GM23338 (cell line): ENCODE results near the gene COL4A1. TPM values are rescaled to one million over a fixed set of nuclear protein-coding genes. Genes with fewer than 3 reads are reported as not detected.
A peak's percentile ranks its signal among the peaks of the same experiment; 100 is the strongest.

Source experiments
- ATAC-seq: fragments of 200-7000 bp; cut with Tn5 transposase; 3 replicates; pipeline ENCODE4 v1.9.1; 2020
- DNase-seq: peaks from one replicate; pipeline ENCODE4 v3.0.0-alpha.2; 2015; ENCODE audit warnings: low spot score
- H2AFZ ChIP-seq: fragments of 200-600 bp; sonication (generic); 2 replicates; pipeline ENCODE4 v1.8.0; 2016; ENCODE audit warnings: antibody characterized with exemption, mild to moderate bottlenecking, moderate library complexity
- H3F3A ChIP-seq: fragments of 200-600 bp; sonication (generic); replicated peaks from 2 replicates; pipeline ENCODE4 v1.8.0; 2017; ENCODE audit warnings: antibody characterized with exemption, mixed run types, low read depth
- H3K27ac ChIP-seq: fragments of 200-600 bp; sonication (generic); 2 replicates; pipeline ENCODE4 v1.6.1; 2016; ENCODE audit warnings: low read depth
- H3K27me3 ChIP-seq: fragments of 200-600 bp; sonication (generic); 2 replicates; pipeline ENCODE4 v1.8.0; 2016; ENCODE audit warnings: mild to moderate bottlenecking, mixed run types, moderate library complexity; ENCODE audit not compliant: insufficient read depth
- H3K36me3 ChIP-seq: fragments of 200-600 bp; sonication (generic); 2 replicates; pipeline ENCODE4 v1.8.0; 2016; ENCODE audit warnings: mild to moderate bottlenecking; ENCODE audit not compliant: insufficient read depth
- H3K4me1 ChIP-seq: fragments of 200-600 bp; sonication (generic); 2 replicates; pipeline ENCODE4 v1.8.0; 2016; ENCODE audit warnings: mild to moderate bottlenecking, moderate library complexity; ENCODE audit not compliant: insufficient read depth
- H3K4me2 ChIP-seq: fragments of 200-600 bp; sonication (generic); 2 replicates; pipeline ENCODE4 v1.7.1; 2017; ENCODE audit warnings: mixed run types
- H3K4me3 ChIP-seq: fragments of 200-600 bp; sonication (generic); 2 replicates; pipeline ENCODE4 v1.6.1; 2016; ENCODE audit warnings: mixed run types
- H3K79me2 ChIP-seq: fragments of 200-600 bp; sonication (generic); replicated peaks from 2 replicates; pipeline ENCODE4 v1.8.0; 2017; ENCODE audit warnings: mild to moderate bottlenecking; ENCODE audit not compliant: insufficient read depth
- H3K9me2 ChIP-seq: fragments of 200-600 bp; sonication (generic); 2 replicates; pipeline ENCODE4 v1.8.0; 2017; ENCODE audit not compliant: insufficient read depth
- H4K20me1 ChIP-seq: fragments of 200-600 bp; sonication (generic); replicated peaks from 2 replicates; pipeline ENCODE4 v1.8.0; 2017; ENCODE audit warnings: mild to moderate bottlenecking; ENCODE audit not compliant: insufficient read depth
- H3K27ac Mint-ChIP-seq: 2 replicates; pipeline ENCODE4 v1.8.0; 2020; ENCODE audit warnings: inconsistent platforms, mild to moderate bottlenecking, moderate library complexity, mixed read lengths
- H3K27me3 Mint-ChIP-seq: 3 replicates; pipeline ENCODE4 v1.8.0; 2022; ENCODE audit warnings: low read depth, mild to moderate bottlenecking, moderate library complexity, mixed read lengths, inconsistent platforms; ENCODE audit not compliant: insufficient read depth, poor library complexity
- H3K36me3 Mint-ChIP-seq: 3 replicates; pipeline ENCODE4 v1.8.0; 2021; ENCODE audit warnings: low read depth, mild to moderate bottlenecking, inconsistent platforms, moderate library complexity, mixed read lengths
- H3K4me1 Mint-ChIP-seq: 3 replicates; pipeline ENCODE4 v1.8.0; 2020; ENCODE audit warnings: mild to moderate bottlenecking, inconsistent platforms, mixed read lengths
- H3K4me3 Mint-ChIP-seq: 3 replicates; pipeline ENCODE4 v1.8.0; 2021; ENCODE audit warnings: moderate library complexity, mild to moderate bottlenecking, inconsistent platforms, mixed read lengths
- H3K9me3 Mint-ChIP-seq: 3 replicates; pipeline ENCODE4 v1.8.0; 2020; ENCODE audit warnings: moderate library complexity, mild to moderate bottlenecking, inconsistent platforms, mixed read lengths
- CREB1 ChIP-seq: fragments of 250-450 bp; sonication (Bioruptor Pico); IDR thresholded peaks from 2 replicates; pipeline ENCODE4 v1.5.0; 2020; ENCODE audit warnings: low read depth, mild to moderate bottlenecking, moderate library complexity
- CTCF ChIP-seq, 2 experiments: fragments of 200-600 bp in 1 of 2; sonication (generic) in 1 of 2; conservative IDR thresholded peaks; 2 replicates each; pipeline versions ENCODE4 v1.5.1 to v1.6.1; 2016 to 2017; ENCODE audit warnings: antibody characterized with exemption in 2 of 2, low read depth in 2 of 2, mild to moderate bottlenecking in 2 of 2, moderate library complexity in 1 of 2
- EZH2 ChIP-seq: fragments of 200-600 bp; sonication (generic); IDR thresholded peaks from one replicate; pipeline ENCODE4 v1.8.0; 2017; ENCODE audit warnings: antibody characterized with exemption, mild to moderate bottlenecking, low read depth; ENCODE audit not compliant: unreplicated experiment
- EZH2phosphoT487 ChIP-seq: fragments of 200-600 bp; sonication (generic); IDR thresholded peaks from one replicate; pipeline ENCODE4 v1.8.1; 2018; ENCODE audit warnings: antibody characterized with exemption; ENCODE audit not compliant: unreplicated experiment
- JUNB ChIP-seq: IDR thresholded peaks from one replicate; pipeline ENCODE4 v1.6.1; 2016; ENCODE audit warnings: antibody characterized with exemption; ENCODE audit not compliant: unreplicated experiment
- NANOG ChIP-seq: IDR thresholded peaks from 2 replicates; pipeline ENCODE4 v1.6.1; 2016; ENCODE audit warnings: antibody characterized with exemption, borderline replicate concordance
- POLR2AphosphoS5 ChIP-seq: IDR thresholded peaks from 2 replicates; pipeline ENCODE4 v1.6.1; 2016; ENCODE audit warnings: antibody characterized with exemption, low read depth
- ZNF114 ChIP-seq: fragments of 250-450 bp; sonication (Bioruptor Pico); IDR thresholded peaks from 2 replicates; pipeline ENCODE4 v1.5.0; 2020; ENCODE audit warnings: mild to moderate bottlenecking, moderate library complexity
- ZNF331 ChIP-seq: fragments of 250-450 bp; sonication (Bioruptor Pico); IDR thresholded peaks from 2 replicates; pipeline ENCODE4 v1.5.0; 2020; ENCODE audit warnings: low read depth, mild to moderate bottlenecking, moderate library complexity
- polyA plus RNA-seq: library from polyadenylated mRNA; unstranded; fragments of >200 nt; fragmentation: Nextera tagmentation; extraction: Ambion mirVana; gene quantifications from 2 replicates; pipeline ENCODE4 v1.2.1, GENCODE V29; 2016
- total RNA-seq: library from RNA; depleted of rRNA; stranded (reverse); fragments of >200 nt; shearing (Covaris generic); gene quantifications from 2 replicates; pipeline ENCODE4 v1.2.3, GENCODE V29; 2014
- TF ChIP-seq, protein P1 (sequence below): fragments of 250-450 bp; sonication (Bioruptor Pico); IDR thresholded peaks from 2 replicates; pipeline ENCODE4 v1.5.0; 2020; ENCODE audit warnings: mild to moderate bottlenecking, moderate library complexity

COL4A1 gene
- total and polyA plus RNA-seq, 2 experiments from 2014 or later = 39.1 to 110 TPM

GRCh38 chr13:110289661-110290060 is 17.3 kb downstream of the COL4A1 start:
- no peaks in the 10 kb centered on the region; the same call in 1 of the 2 replicates for H4K20me1 ChIP-seq
- H3K4me1 ChIP-seq = no peaks in the 10 kb centered on the region
- Mint-ChIP-seq H3K27me3 (peaks cover 8% of the 10 kb centered on the region), H3K36me3 (peaks cover 6% of the 10 kb centered on the region; the same call in 2 of the 3 replicates), H3K27ac (no peak overlapping the region), H3K4me1 (peaks cover 5% of the 10 kb centered on the region; the same call in 1 of the 3 replicates), H3K4me3 (no peak overlapping the region), H3K9me3 (no peaks in the 10 kb centered on the region; the same call in 2 of the 3 replicates)
- no peak for DNase-seq
- H3K4me3 ChIP-seq = no peak overlapping the region
- H3K79me2 ChIP-seq = peaks cover 7% of the 10 kb centered on the region
- no peaks in the 10 kb centered on the region for H3K27me3 ChIP-seq
- TF ChIP-seq EZH2 (no peak), CTCF (conservative IDR thresholded peaks at IDR 0.05; ENCODE audit: low read depth in 2 of 2) (peak in 1 of 2 experiments; percentile 23; a peak in 1 of 4 replicates), ZNF114 (CRISPR knock-in tag) (no peak)
- no peaks in the 10 kb centered on the region; the same call in 1 of the 2 replicates for H3K9me2 ChIP-seq
- no peak overlapping the region for H2AFZ ChIP-seq
- no peak overlapping the region for H3K27ac ChIP-seq
- no peaks in the 10 kb centered on the region for H3F3A ChIP-seq
- ATAC-seq = no peak
- H3K4me2 ChIP-seq = no peak overlapping the region
- no peaks in the 10 kb centered on the region for H3K36me3 ChIP-seq

DNA sequence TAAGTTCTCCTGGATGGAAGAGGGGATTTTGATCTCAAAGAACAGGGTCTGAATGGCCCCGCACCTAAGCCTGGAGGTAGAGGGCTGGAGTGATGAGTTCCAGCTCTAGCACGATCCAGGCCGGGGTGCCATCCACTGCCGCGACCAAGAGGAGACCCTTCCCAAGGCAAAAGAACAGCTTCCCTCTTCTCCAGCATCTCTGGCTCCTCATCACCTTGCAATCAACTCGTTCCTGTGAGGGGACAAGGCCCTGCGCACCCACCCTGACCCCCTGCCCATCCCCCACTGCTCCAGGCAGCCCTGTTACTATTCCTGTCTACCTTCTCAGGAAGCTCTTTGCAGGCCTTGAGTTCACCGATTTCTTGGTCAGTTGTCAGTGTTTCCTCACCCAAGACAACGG is 17.8 kb downstream of the COL4A1 start:
- Mint-ChIP-seq H3K27me3 (peaks cover 8% of the 10 kb centered on the region), H3K4me3 (no peak overlapping the region), H3K4me1 (peaks cover 5% of the 10 kb centered on the region; the same call in 1 of the 3 replicates), H3K27ac (no peak overlapping the region), H3K36me3 (peaks cover 6% of the 10 kb centered on the region; the same call in 2 of the 3 replicates), H3K9me3 (no peaks in the 10 kb centered on the region; the same call in 2 of the 3 replicates)
- H4K20me1 ChIP-seq = no peaks in the 10 kb centered on the region; the same call in 1 of the 2 replicates
- ATAC-seq (no peak), DNase-seq (no peak)
- H3K9me2 ChIP-seq = no peaks in the 10 kb centered on the region; the same call in 1 of the 2 replicates
- H3K27ac ChIP-seq = no peak overlapping the region
- no peaks in the 10 kb centered on the region for H3K36me3 ChIP-seq
- no peak overlapping the region for H3K4me2 ChIP-seq
- H3K4me3 ChIP-seq = no peak overlapping the region
- no peaks in the 10 kb centered on the region for H3F3A ChIP-seq
- peaks cover 7% of the 10 kb centered on the region for H3K79me2 ChIP-seq
- H2AFZ ChIP-seq = no peak overlapping the region
- H3K27me3 ChIP-seq = no peaks in the 10 kb centered on the region
- no peaks in the 10 kb centered on the region for H3K4me1 ChIP-seq
- TF ChIP-seq CREB1 (CRISPR knock-in tag) (no peak), NANOG (no peak), ZNF331 (CRISPR knock-in tag) (no peak), POLR2AphosphoS5 (no peak), EZH2phosphoT487 (no peak), CTCF (conservative IDR thresholded peaks at IDR 0.05; ENCODE audit: low read depth in 2 of 2) (no peak), JUNB (no peak), ZNF114 (CRISPR knock-in tag) (no peak)
- TF ChIP-seq, protein P1, sequence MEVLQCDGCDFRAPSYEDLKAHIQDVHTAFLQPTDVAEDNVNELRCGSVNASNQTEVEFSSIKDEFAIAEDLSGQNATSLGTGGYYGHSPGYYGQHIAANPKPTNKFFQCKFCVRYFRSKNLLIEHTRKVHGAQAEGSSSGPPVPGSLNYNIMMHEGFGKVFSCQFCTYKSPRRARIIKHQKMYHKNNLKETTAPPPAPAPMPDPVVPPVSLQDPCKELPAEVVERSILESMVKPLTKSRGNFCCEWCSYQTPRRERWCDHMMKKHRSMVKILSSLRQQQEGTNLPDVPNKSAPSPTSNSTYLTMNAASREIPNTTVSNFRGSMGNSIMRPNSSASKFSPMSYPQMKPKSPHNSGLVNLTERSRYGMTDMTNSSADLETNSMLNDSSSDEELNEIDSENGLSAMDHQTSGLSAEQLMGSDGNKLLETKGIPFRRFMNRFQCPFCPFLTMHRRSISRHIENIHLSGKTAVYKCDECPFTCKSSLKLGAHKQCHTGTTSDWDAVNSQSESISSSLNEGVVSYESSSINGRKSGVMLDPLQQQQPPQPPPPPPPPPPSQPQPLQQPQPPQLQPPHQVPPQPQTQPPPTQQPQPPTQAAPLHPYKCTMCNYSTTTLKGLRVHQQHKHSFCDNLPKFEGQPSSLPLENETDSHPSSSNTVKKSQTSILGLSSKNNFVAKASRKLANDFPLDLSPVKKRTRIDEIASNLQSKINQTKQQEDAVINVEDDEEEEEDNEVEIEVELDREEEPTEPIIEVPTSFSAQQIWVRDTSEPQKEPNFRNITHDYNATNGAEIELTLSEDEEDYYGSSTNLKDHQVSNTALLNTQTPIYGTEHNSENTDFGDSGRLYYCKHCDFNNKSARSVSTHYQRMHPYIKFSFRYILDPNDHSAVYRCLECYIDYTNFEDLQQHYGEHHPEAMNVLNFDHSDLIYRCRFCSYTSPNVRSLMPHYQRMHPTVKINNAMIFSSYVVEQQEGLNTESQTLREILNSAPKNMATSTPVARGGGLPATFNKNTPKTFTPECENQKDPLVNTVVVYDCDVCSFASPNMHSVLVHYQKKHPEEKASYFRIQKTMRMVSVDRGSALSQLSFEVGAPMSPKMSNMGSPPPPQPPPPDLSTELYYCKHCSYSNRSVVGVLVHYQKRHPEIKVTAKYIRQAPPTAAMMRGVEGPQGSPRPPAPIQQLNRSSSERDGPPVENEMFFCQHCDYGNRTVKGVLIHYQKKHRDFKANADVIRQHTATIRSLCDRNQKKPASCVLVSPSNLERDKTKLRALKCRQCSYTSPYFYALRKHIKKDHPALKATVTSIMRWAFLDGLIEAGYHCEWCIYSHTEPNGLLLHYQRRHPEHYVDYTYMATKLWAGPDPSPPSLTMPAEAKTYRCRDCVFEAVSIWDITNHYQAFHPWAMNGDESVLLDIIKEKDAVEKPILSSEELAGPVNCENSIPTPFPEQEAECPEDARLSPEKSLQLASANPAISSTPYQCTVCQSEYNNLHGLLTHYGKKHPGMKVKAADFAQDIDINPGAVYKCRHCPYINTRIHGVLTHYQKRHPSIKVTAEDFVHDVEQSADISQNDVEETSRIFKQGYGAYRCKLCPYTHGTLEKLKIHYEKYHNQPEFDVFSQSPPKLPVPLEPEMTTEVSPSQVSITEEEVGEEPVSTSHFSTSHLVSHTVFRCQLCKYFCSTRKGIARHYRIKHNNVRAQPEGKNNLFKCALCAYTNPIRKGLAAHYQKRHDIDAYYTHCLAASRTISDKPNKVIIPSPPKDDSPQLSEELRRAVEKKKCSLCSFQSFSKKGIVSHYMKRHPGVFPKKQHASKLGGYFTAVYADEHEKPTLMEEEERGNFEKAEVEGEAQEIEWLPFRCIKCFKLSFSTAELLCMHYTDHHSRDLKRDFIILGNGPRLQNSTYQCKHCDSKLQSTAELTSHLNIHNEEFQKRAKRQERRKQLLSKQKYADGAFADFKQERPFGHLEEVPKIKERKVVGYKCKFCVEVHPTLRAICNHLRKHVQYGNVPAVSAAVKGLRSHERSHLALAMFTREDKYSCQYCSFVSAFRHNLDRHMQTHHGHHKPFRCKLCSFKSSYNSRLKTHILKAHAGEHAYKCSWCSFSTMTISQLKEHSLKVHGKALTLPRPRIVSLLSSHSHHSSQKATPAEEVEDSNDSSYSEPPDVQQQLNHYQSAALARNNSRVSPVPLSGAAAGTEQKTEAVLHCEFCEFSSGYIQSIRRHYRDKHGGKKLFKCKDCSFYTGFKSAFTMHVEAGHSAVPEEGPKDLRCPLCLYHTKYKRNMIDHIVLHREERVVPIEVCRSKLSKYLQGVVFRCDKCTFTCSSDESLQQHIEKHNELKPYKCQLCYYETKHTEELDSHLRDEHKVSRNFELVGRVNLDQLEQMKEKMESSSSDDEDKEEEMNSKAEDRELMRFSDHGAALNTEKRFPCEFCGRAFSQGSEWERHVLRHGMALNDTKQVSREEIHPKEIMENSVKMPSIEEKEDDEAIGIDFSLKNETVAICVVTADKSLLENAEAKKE = no peak
